Hypothalamus (tissue), 51 donors: ENCODE results near the gene MYRIP.
"Not testable (repeated sequence)": the region's sequence is repeated elsewhere in the genome, so short reads cannot be mapped to it uniquely, and the experiment has no call there.

ENCODE experiments used
- DNase-seq, 51 donors: peaks; one replicate each; lab custom pipeline; 2025; lab: John Stamatoyannopoulos, UW

MYRIP gene

GRCh38 chr3:39805650-39806049 lies 3.8 kb upstream of the MYRIP start:
- no peak for DNase-seq

DNA sequence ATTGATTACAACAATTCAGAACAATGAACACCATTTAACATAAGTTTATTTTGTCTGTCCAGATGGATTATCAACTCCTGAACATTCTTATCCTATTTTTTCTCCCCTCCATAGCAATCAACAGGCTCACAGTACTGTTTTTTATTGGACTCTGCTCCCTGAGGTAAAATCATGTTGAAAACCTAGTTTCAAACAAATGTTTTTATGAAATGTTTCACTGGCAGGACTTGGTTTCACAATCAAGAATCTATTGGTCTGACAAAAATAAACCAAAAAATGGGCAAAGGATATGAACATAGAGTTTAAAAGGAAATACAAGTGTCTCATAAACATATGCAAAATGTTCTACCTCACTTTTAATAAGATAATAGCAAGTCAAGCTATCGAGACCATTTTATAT lies 2.6 kb upstream of the MYRIP start:
- DNase-seq, result no peak

DNA sequence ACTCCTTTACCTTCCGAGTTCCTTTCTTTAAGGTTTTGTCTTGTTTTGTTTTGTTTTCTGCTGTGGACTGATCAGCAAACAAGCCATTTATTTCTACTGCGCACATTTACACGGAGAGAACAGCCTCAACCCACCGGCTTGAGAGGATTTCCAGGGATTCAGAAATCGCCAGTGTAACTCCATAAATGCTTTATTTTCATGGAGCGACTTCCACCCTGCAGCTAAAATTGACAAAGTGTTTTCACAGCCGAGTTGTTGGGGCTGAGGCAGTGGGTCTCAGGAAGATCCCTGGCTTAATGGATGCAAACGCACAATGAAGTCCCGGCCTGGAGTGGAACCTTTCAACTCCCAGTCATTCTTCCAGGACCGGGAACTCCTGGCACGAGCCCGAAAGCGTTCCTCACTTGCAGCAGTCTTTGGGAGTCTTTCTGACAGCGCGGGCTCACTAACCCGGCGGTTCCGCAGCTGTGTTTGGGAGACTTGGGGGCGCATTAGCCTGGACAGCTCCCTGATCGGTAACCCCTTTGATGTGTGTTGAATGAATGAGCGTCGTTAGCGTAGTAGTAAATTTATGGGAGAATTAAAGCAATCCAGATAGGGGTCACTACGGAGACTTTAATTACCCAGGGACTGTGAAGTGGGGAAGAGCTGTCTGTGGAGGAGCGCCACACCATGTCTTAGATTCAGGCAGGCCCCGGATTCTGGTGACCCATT lies 785 bp upstream of the MYRIP start:
- DNase-seq, result peak in 15 of 51 donors; percentile 4 to 63 (median 21)

- peak in 4 of 51 donors; percentile 8 to 38 (median 22) for DNase-seq
Measured at GRCh38 chr3:39809995-39810595, 686 bp downstream of the MYRIP start.

DNA sequence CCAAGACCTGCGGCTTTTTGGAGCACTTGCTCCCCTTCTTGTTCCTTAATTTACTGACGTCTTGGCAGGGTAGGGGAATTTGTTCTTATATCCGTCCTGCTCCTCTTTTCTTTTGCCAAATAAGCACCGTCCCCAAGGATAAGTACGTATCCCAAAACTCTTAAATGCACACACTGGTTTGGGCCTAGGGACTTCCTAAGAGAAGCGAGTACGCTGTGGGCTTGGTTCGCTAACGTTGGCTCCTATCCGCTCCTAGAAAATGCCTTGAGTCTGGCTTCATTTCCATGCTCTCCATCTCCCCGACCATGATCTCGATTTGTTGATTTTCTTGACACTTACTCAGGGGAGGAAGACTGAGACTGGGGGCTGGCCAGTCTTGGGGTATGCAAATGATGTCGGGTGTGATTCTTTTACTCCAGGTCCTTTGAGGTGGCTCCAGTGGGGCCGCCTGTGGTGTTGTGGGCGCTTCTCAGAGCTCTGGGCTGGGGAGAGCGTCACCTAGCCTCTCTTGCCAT lies 1.3 kb downstream of the MYRIP start:
- no peak for DNase-seq

DNA sequence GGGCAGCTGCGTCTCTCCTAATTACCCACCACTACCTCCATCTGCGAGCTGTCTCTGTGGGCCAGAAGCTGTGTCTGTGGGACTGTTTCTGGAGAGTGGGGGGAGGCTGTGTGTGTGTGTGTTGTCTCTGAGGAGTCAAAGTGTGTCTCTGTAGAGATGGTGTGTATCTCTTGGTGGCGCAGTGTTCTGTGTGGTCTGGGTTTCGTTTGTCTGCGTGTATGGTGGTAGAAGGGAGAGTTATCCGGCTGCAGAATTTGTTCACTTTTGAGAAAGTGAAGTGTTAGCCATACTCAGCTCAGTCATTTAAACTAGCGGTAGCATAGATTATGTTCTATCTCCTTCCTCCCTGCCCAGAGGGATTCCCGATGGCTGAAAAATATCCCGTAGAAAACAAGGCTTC lies 2.2 kb downstream of the MYRIP start:
- DNase-seq, result no peak

GRCh38 chr3:39812537-39812936 lies 3.1 kb downstream of the MYRIP start:
- peak in 5 of 51 donors; percentile 3 to 18 (median 10) for DNase-seq

GRCh38 chr3:39814007-39814406 lies 4.6 kb downstream of the MYRIP start:
- no peak for DNase-seq

GRCh38 chr3:39819899-39820298 lies 10.5 kb downstream of the MYRIP start:
- no peak for DNase-seq

DNA sequence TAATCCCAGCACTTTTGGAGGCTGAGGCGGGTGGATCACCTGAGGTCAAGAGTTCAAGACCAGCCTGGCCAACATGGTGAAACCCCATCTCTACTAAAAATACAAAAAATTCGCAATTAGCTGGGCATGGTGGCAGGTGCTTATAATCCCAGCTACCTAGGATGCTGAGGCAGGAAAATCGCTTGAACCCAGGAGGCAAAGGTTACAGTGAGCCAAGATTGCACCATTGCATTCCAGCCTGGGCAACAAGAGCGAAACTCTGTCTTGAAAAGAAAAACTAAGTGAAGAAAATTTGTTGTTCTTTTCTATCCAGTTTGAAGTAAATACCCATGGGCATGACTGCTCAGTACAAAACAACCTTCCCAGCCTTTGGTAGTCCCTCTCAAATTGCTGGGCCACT lies 24.4 kb downstream of the MYRIP start:
- DNase-seq, result not testable (repeated sequence)

DNA sequence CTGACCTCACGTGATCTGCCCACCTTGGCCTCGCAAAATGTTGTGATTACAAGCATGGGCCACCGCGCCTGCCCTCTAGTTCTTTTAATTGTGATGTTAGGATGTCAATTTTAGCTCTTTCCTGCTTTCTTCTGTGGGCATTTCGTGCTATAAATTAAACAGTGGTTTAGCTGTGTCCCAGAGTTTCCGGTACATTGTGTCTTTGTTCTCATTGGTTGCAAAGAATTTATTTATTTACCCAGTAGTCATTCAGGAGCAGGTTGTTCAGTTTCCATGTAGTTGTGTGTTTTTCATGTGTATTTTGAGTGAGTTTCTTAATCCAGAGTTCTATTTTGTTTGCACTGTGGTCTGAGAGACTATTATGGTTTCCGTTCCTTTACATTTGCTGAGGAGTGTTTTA lies 30.1 kb downstream of the MYRIP start:
- DNase-seq, result no peak

GRCh38 chr3:39843440-39843839 lies 34.0 kb downstream of the MYRIP start:
- DNase-seq, result no peak

- no peak for DNase-seq
Measured at GRCh38 chr3:39848365-39848764, 39.0 kb downstream of the MYRIP start.

DNA sequence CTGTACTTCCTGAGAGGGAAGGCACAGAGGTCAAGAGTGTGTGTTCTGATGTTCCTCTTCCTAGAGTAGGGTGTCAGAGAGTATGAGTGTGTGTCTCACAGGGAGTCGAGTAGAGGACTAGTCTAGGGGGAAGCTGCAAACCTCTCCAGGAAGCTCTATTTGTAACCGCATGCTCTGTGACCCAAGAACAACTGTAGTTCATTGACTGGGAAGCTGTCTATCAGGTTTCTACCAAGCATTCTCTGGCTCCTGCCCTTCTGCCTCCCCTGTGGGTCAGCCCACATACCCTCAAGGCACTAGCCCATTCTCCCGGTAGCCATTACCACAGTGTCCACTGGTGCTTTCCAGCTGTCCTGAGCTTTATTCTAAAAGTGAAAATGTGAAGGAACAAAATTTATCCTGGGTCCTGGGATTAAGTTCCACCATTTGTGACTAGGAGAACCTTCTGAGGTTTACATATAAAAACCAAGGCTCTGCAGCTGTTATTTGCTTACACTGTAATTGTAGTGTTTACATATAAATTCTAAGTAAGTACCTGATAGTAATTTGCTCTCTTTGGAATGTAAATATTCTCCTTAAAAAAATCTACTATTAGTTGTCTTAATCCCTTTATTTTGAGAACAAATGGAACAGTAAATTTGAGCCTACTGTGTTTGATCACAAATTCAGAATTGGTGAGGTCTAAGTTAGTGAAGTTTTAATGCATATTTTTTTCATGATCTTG lies 40.7 kb downstream of the MYRIP start:
- no peak for DNase-seq

DNA sequence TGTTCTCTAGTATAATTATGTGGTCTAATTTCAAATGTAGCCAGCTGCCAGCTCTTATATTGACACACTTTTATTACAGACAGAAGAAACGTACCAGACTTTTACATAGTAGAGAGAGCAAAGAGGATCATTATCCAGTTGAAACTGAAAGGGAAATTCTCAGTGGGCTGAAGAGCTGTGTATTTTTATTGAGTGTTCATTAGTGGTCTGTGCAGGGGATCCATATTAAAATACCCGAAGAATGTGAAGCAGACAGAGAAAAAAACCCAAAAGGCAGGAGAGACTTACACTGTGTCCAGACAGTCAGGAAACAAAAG lies 41.3 kb downstream of the MYRIP start:
- DNase-seq, result no peak

GRCh38 chr3:39855517-39855916 lies 46.1 kb downstream of the MYRIP start:
- no peak for DNase-seq

GRCh38 chr3:39869890-39870289 lies 60.5 kb downstream of the MYRIP start:
- DNase-seq, result no peak

DNA sequence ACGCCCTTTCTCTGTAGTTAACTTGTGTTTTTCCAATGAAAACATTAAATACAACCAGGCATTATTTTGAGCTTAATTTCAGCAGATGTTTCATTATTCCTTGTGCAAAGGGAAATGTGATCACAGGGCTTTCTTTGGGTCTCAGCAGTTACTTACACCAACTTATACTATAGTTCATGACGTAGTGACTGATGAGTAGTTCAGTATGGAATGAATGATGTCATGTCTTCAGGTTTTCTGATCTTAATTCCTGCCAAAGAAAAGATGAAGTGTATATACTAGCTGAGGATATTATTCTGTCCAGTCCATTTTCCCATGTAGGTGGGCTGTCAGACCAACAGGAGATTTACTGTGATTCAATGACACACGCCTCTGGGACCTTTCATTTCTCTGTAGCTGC lies 61.3 kb downstream of the MYRIP start:
- no peak for DNase-seq

DNA sequence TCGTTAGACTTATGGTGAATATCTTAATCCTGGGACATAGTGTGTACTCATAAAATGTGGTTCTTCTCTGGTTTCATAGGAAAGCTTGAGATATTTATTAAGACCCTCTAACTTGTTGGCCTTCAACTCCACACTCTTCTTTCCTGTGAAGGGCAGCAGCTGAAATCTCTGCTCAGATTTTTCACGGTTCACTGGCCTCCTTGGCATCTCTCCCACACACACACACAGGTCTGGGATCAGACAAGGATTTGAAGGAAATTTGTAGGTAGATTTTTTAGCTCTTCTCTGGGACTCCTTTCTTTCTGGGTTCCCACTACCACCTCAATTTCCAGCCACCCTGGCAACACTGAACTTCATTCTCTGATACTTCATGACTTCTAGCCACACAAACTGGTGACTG lies 70.2 kb downstream of the MYRIP start:
- DNase-seq, result no peak

DNA sequence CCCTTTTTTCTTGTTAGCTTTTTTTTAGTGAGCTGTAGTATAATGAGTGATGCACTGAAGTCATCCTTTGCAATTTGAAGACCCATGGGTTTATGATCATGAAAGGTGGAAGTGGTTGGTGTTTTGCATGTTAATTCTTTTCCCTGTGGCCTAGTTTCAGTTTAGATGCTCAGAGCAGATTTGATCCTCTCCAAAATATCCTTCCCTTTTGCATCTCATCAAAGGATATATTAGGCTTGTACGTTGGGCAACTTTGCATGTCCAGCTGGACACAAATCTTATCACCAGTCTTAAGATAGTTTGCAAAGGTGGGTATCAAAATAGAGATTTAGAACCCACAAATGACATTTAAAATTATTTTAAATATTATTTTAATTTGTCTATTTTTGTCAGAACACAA lies 72.7 kb downstream of the MYRIP start:
- DNase-seq, result no peak

GRCh38 chr3:39892068-39892467 lies 82.7 kb downstream of the MYRIP start:
- DNase-seq, result no peak

- DNase-seq, result no peak
Measured at GRCh38 chr3:39896184-39896583, 86.8 kb downstream of the MYRIP start.
